Esophagus muscularis mucosa (tissue), 4 donors: ENCODE measurements around the gene KATNA1. TPM values are rescaled to one million over a fixed set of nuclear protein-coding genes. Genes with fewer than 3 reads are reported as not detected.
A peak's percentile ranks its signal among the peaks of the same experiment; 100 is the strongest.
"Not testable (repeated sequence)": the region's sequence is repeated elsewhere in the genome, so short reads cannot be mapped to it uniquely, and the experiment has no call there.

Experiments
- DNase-seq: peaks from one replicate; pipeline ENCODE4 v3.0.0-alpha.2; 2017; ENCODE audit errors: extremely low spot score
- H3K27ac ChIP-seq, 4 donors: fragments of 200-600 bp; sonication (generic); replicated peaks in 1 of 4; 1 replicate in 3 of 4; 2 replicates in 1 of 4; pipeline ENCODE4 v1.5.1; 2016 to 2019; ENCODE audit warnings: mild to moderate bottlenecking in 1 of 4
- H3K27me3 ChIP-seq, 4 donors: fragments of 200-600 bp; sonication (generic); one replicate each; pipeline versions ENCODE4 v1.5.1 to v1.6.0; 2016 to 2019
- H3K36me3 ChIP-seq, 4 donors: fragments of 200-600 bp; sonication (generic); one replicate each; pipeline ENCODE4 v1.5.1; 2016 to 2019
- H3K4me1 ChIP-seq, 4 donors: fragments of 200-600 bp; sonication (generic); one replicate each; pipeline ENCODE4 v1.5.1; 2016 to 2019
- H3K4me3 ChIP-seq, 4 donors: fragments of 200-600 bp; sonication (generic); 1 replicate in 2 of 4; 2 replicates in 2 of 4; pipeline ENCODE4 v1.5.1; 2016 to 2019; ENCODE audit warnings: mild to moderate bottlenecking in 4 of 4, moderate library complexity in 1 of 4
- H3K9me3 ChIP-seq, 4 donors: fragments of 200-600 bp; sonication (generic); 1 replicate in 3 of 4; 2 replicates in 1 of 4; pipeline ENCODE4 v1.5.1; 2016 to 2019
- CTCF ChIP-seq, 3 experiments: fragments of 200-600 bp in 2 of 3; fragments of 450-650 bp in 1 of 3; sonication (generic) in 2 of 3; IDR thresholded peaks; one replicate each; pipeline ENCODE4 v1.5.1; 2017 to 2019; ENCODE audit warnings: antibody characterized with exemption in 3 of 3, mild to moderate bottlenecking in 2 of 3, moderate library complexity in 1 of 3
- EP300 ChIP-seq: sonication (generic); formaldehyde crosslinking; IDR thresholded peaks from one replicate; pipeline ENCODE4 v1.6.1; 2017; ENCODE audit warnings: antibody characterized with exemption
- POLR2A ChIP-seq: fragments of 450-650 bp; IDR thresholded peaks from one replicate; pipeline ENCODE4 v1.6.1; 2017; ENCODE audit warnings: antibody characterized with exemption, moderate library complexity, mild to moderate bottlenecking, low read depth
- POLR2AphosphoS5 ChIP-seq, 2 donors: sonication (generic); formaldehyde crosslinking; IDR thresholded peaks; one replicate each; pipeline ENCODE4 v1.6.1; 2017; ENCODE audit warnings: antibody characterized with exemption in 2 of 2
- WGBS: methylation state at CpG from one replicate; pipeline ENCODE4 v1.1.5; 2018; 5-methylcytosine and 5-hydroxymethylcytosine counted together
- intact Hi-C: fragments of 100-400 bp; cut with DNase I; formaldehyde crosslinking; loops from one replicate; pipeline ENCODE4 v1.15.1; 2023
- total RNA-seq, 4 donors: library from RNA; depleted of rRNA; stranded (reverse); fragments of >200 nt; gene quantifications; one replicate each; pipeline versions ENCODE4 v1.1.0 to v1.2.1, GENCODE V29; 2016

KATNA1 gene
- total RNA-seq, 4 donors from 2014 or later, result 15.8 to 24.5 (median 20.2) TPM

GRCh38 chr6:149691201-149691600 is 42.7 kb upstream of the KATNA1 start:
- Histone ChIP-seq H3K4me3 (no peak overlapping the region), H3K27ac (no peak overlapping the region), H3K4me1 (peaks cover 0 to 9% (median 0%) of the 10 kb centered on the region in 4 donors), H3K36me3 (peaks cover 5 to 63% (median 37%) of the 10 kb centered on the region in 4 donors), H3K9me3 (no peaks in the 10 kb centered on the region), H3K27me3 (no peaks in the 10 kb centered on the region)
- WGBS, result 80% methylated on average over 1 of the region's 2 CpGs
- no peak for TF ChIP-seq POLR2A
- no peak for TF ChIP-seq CTCF (IDR thresholded peaks at IDR 0.05)
- no peak for TF ChIP-seq POLR2AphosphoS5 (IDR thresholded peaks at IDR 0.05)
- no peak for TF ChIP-seq EP300
- intact Hi-C loops, result no loop called here
- DNase-seq, result no peak

GRCh38 chr6:149686230-149686629 is 37.7 kb upstream of the KATNA1 start:
- intact Hi-C loops, result no loop called here
- 84% methylated on average over 7 of the region's 7 CpGs for WGBS
- Histone ChIP-seq H3K9me3 (no peaks in the 10 kb centered on the region), H3K27me3 (no peaks in the 10 kb centered on the region), H3K36me3 (peaks cover 8 to 55% (median 34%) of the 10 kb centered on the region in 4 donors), H3K4me1 (peaks cover 0 to 9% (median 5%) of the 10 kb centered on the region in 4 donors), H3K27ac (no peak overlapping the region), H3K4me3 (no peak overlapping the region)
- no peak for DNase-seq
- TF ChIP-seq POLR2A (no peak), CTCF (IDR thresholded peaks at IDR 0.05) (no peak), EP300 (no peak), POLR2AphosphoS5 (IDR thresholded peaks at IDR 0.05) (no peak)

GRCh38 chr6:149683256-149683859 is 34.8 kb upstream of the KATNA1 start:
- H3K36me3 ChIP-seq, result peaks cover 8 to 40% (median 26%) of the 10 kb centered on the region in 4 donors
- no peak for DNase-seq
- TF ChIP-seq POLR2A, result no peak
- peaks cover 0 to 12% (median 5%) of the 10 kb centered on the region in 4 donors for H3K4me1 ChIP-seq
- intact Hi-C loops, result no loop called here
- H3K9me3 ChIP-seq, result no peaks in the 10 kb centered on the region
- peak overlapping the region in 1 of 4 donors; percentile 14 for H3K27ac ChIP-seq
- no peak overlapping the region for H3K4me3 ChIP-seq
- WGBS, result 82% methylated on average over 4 of the region's 4 CpGs
- no peaks in the 10 kb centered on the region for H3K27me3 ChIP-seq

GRCh38 chr6:149681845-149682244 is 33.3 kb upstream of the KATNA1 start:
- intact Hi-C loops, H3K27me3 ChIP-seq, H3K4me3 ChIP-seq, H3K9me3 ChIP-seq, H3K27ac ChIP-seq, DNase-seq: not testable (repeated sequence)
- Histone ChIP-seq H3K36me3 (peaks cover 8 to 40% (median 27%) of the 10 kb centered on the region in 4 donors), H3K4me1 (peaks cover 0 to 12% (median 5%) of the 10 kb centered on the region in 4 donors)
- WGBS, result 94% methylated on average over 14 of the region's 14 CpGs

- no peak overlapping the region for H3K4me3 ChIP-seq
- peaks cover 11 to 45% (median 32%) of the 10 kb centered on the region in 4 donors for H3K36me3 ChIP-seq
- H3K27ac ChIP-seq, result no peak overlapping the region
- no peaks in the 10 kb centered on the region for H3K9me3 ChIP-seq
- H3K27me3 ChIP-seq, result no peaks in the 10 kb centered on the region
- peaks cover 0 to 12% (median 5%) of the 10 kb centered on the region in 4 donors for H3K4me1 ChIP-seq
- no peak for DNase-seq
- intact Hi-C loops, result no loop called here
- TF ChIP-seq CTCF (IDR thresholded peaks at IDR 0.05) (no peak), EP300 (no peak), POLR2A (no peak), POLR2AphosphoS5 (IDR thresholded peaks at IDR 0.05) (no peak)
Measured at GRCh38 chr6:149681209-149681608, 32.7 kb upstream of the KATNA1 start.

- H3K27ac ChIP-seq, result no peak overlapping the region
- WGBS, result 59% methylated on average over 1 of the region's 1 CpG
- no peak for DNase-seq
- no peak overlapping the region for H3K4me3 ChIP-seq
- peaks cover 0 to 12% (median 5%) of the 10 kb centered on the region in 4 donors for H3K4me1 ChIP-seq
- no peaks in the 10 kb centered on the region for H3K27me3 ChIP-seq
- peaks cover 18 to 52% (median 35%) of the 10 kb centered on the region in 4 donors for H3K36me3 ChIP-seq
- intact Hi-C loops, result no loop called here
- TF ChIP-seq POLR2A, result no peak
- TF ChIP-seq POLR2AphosphoS5 (IDR thresholded peaks at IDR 0.05), result no peak
- no peak for TF ChIP-seq EP300
- TF ChIP-seq CTCF (IDR thresholded peaks at IDR 0.05), result no peak
- H3K9me3 ChIP-seq, result no peaks in the 10 kb centered on the region
Measured at GRCh38 chr6:149680503-149680902, 32.0 kb upstream of the KATNA1 start.

- H3K27ac ChIP-seq, H3K4me1 ChIP-seq, H3K27me3 ChIP-seq, H3K4me3 ChIP-seq, intact Hi-C loops, DNase-seq, H3K9me3 ChIP-seq: not testable (repeated sequence)
- H3K36me3 ChIP-seq, result peaks cover 53 to 90% (median 78%) of the 10 kb centered on the region in 4 donors
Measured at GRCh38 chr6:149672265-149672664, 23.8 kb upstream of the KATNA1 start.
